Ramos (cell line): ENCODE data around the gene HNRNPF.
"Not testable (repeated sequence)": the region's sequence is repeated elsewhere in the genome, so short reads cannot be mapped to it uniquely, and the experiment has no call there.

Source experiments
- in situ Hi-C: fragments of 300-500 bp; cut with MboI; formaldehyde crosslinking; loops from one replicate; pipeline ENCODE4 v1.14.3; 2022; ENCODE audit warnings: low sequenced_read_pairs; ENCODE audit not compliant: unreplicated experiment

The HNRNPF gene

GRCh38 chr10:43408710-43409384 is at the start of gene HNRNPF:
HNRNPF (minus strand) TSS chr10:43409186; CDS start chr10:43387884, 21,302 bp downstream.
- in situ Hi-C loops, result loop anchor here (25.0 kb wide), 1 partner anchor 1953 kb away; the partner anchor contains the start of gene ALOX5

- in situ Hi-C loops, result no loop called here
These were observed 49.2 kb upstream of the HNRNPF start for GRCh38 chr10:43458227-43458626.

- in situ Hi-C loops, result not testable (repeated sequence)
These were observed 47.6 kb upstream of the HNRNPF start for GRCh38 chr10:43456561-43456960.

GRCh38 chr10:43454025-43454424 is 45.0 kb upstream of the HNRNPF start:
- in situ Hi-C loops, result not testable (repeated sequence)

- in situ Hi-C loops, result no loop called here
These were observed 44.4 kb upstream of the HNRNPF start for GRCh38 chr10:43453266-43453831.

GRCh38 chr10:43452356-43452914 is 43.4 kb upstream of the HNRNPF start:
- in situ Hi-C loops, result no loop called here

GRCh38 chr10:43448742-43449141 is 39.8 kb upstream of the HNRNPF start:
- in situ Hi-C loops, result no loop called here

GRCh38 chr10:43446219-43447017 is 37.4 kb upstream of the HNRNPF start:
- in situ Hi-C loops, result not testable (repeated sequence)

- in situ Hi-C loops, result no loop called here
These were observed 36.0 kb upstream of the HNRNPF start for GRCh38 chr10:43444897-43445466.

GRCh38 chr10:43444323-43444722 is 35.3 kb upstream of the HNRNPF start:
- in situ Hi-C loops, result no loop called here

GRCh38 chr10:43440463-43441134 is 31.6 kb upstream of the HNRNPF start:
- in situ Hi-C loops, result no loop called here

- in situ Hi-C loops, result no loop called here
These were observed 28.3 kb upstream of the HNRNPF start for GRCh38 chr10:43437141-43437870.

GRCh38 chr10:43436291-43437140 is 27.5 kb upstream of the HNRNPF start, which contains the start of gene ZNF487:
ZNF487 (plus strand) TSS chr10:43437111; CDS start chr10:43475814, 38,703 bp downstream.
- in situ Hi-C loops, result no loop called here

GRCh38 chr10:43430926-43431663 is 22.1 kb upstream of the HNRNPF start:
- in situ Hi-C loops, result no loop called here

- in situ Hi-C loops, result no loop called here
These were observed 18.3 kb upstream of the HNRNPF start for GRCh38 chr10:43427166-43427825.

- in situ Hi-C loops, result not testable (repeated sequence)
These were observed 17.5 kb upstream of the HNRNPF start for GRCh38 chr10:43426476-43426875.

GRCh38 chr10:43424416-43424815 is 15.4 kb upstream of the HNRNPF start:
- in situ Hi-C loops, result loop anchor here (25.0 kb wide), 1 partner anchor 1938 kb away; the partner anchor contains the start of gene ALOX5
